ENCODE measurements around the gene SRRT. TPM values are rescaled to one million over a fixed set of nuclear protein-coding genes. Genes with fewer than 3 reads are reported as not detected.
A peak's percentile ranks its signal among the peaks of the same experiment; 100 is the strongest.

The SRRT gene
- total RNA-seq, 2 experiments from 2014 or later, result 262 to 280 TPM

DNA sequence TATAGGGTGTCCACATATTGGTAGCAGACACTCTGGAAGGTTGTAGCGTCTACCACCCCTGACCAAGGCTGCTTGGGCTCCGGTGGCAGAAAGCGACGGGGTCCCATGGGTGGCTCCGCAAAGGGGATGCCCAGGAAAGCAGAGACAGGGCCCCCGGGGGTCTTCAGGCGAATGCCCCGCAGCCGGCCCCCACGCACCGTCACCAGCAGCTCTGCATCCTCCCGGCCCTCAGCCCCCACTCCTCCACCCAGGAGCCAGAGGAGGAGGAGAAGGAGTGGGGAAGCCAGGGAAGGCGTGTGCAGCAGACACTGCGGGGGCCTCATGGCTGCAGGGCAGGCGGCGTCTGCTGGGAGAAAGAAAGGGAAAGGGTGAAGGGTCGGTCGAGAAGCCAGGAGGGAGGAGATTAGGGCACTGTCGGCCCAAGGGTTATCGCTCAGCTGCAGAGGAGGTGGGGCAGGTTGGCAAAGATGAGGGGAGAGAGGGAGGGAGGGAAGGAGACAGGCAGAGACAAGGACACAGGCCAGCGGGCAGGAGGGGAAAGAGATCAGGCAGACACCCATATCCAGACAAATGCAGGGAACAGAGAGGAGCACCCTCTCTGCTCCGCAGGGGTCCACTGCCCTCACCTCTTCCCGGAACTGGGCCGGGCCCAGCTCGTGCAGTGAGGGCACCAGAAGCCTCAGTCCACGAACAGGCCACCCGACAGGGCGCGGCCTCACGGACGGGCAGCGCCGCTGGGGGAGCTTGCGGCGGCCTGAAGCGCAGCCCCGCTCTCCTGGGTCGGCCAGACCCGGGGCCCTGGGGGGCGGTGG, 19.2 kb downstream of the SRRT start:
- Mint-ChIP-seq H3K4me3 (no peak overlapping the region), H3K9me3 (no peaks in the 10 kb centered on the region)

DNA sequence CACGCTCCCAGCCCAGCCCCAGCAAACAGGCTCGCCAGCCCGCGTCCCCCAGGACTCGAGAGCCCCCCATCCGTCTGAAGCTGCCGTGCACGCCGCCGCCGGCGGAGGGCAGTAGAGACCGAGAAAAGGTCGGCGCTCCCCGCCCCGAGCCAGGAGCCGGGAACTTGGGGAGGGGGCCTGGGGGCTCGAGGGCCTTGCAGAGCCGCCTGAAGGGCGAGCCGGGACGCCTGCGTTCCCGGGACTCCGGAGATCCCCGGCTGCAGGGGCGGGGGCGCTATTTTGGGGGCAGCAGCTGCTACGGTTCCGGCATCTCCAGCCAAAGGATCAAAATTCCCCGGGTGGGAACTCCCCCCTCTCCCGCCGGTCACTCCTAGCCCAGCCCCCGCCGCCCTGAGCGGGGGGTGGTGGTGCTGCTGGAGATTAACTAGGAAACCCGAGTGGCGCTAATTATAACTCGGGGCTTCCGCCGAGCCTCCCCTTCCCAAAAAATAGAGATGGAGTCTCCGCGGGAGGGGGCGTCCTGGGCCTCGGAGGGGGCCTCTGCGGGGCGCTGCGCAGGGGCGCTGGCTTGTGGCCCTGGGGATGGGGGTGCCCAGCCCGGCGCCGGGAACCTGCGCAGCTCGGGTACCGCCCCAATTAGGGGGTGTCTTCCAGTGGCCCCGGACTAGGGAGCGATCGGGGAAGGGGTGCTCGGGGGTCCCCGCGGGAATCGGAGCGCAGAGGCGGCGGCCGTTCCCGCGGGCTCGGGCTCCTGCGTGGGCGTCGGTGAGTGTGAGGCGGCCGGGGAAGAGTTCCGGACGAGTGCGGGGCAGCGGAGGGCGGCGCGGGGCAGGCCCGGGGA, 20.2 kb downstream of the SRRT start:
- no peaks in the 10 kb centered on the region for H3K9me3 Mint-ChIP-seq
- ChIA-PET CTCF (interaction anchor here (0.8 to 2.3 kb wide), 7 partner anchors 20 to 261 kb away, joined by 3 to 10 read pairs (median 3); partner anchors contain the start of gene SRRT), POLR2A (interaction anchor here (0.5 kb wide), 1 partner anchor 161 kb away, joined by 4 read pairs; no protein-coding TSS in a partner anchor)
- H3K36me3 Mint-ChIP-seq (ENCODE audit: low read depth), result peaks cover 1% of the 10 kb centered on the region
- peak; percentile 49 for DNase-seq
- peaks cover 27% of the 10 kb centered on the region for H3K4me1 Mint-ChIP-seq
- H3K27ac Mint-ChIP-seq, result no peak overlapping the region
- peaks cover 52% of the 10 kb centered on the region for H3K27me3 Mint-ChIP-seq
- H3K4me3 Mint-ChIP-seq, result no peak overlapping the region

More for the DNA sequence above, 19.2 kb downstream of the SRRT start:
- DNase-seq, result no peak
- CTCF ChIA-PET, result interaction anchor here (0.5 to 2.3 kb wide), 9 partner anchors 19 to 260 kb away, joined by 3 to 10 read pairs (median 4); partner anchors contain the start of genes SLC12A9 and SRRT
- H3K27ac Mint-ChIP-seq, result no peak overlapping the region
- H3K27me3 Mint-ChIP-seq, result peaks cover 51% of the 10 kb centered on the region
- peaks cover 1% of the 10 kb centered on the region for H3K36me3 Mint-ChIP-seq (ENCODE audit: low read depth)
- POLR2A ChIA-PET, result interaction anchor here (0.5 kb wide), 1 partner anchor 162 kb away, joined by 4 read pairs; no protein-coding TSS in a partner anchor
- peaks cover 28% of the 10 kb centered on the region for H3K4me1 Mint-ChIP-seq

DNA sequence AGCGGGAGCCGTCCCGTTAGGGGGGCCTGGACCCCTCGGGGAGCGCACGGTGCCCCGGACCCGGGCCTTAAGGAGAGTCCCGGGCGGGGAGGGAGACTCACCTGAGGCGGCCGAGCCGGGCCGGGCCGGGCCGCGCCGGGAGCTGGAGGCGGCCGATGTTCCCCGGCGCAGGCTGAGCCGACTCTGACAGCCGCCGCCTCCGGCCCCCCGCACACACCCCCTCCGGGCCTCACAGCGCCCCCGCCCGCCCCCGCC, 20.7 kb downstream of the SRRT start, which contains the start of gene ACHE:
Gene ACHE (minus strand): TSS at position 188 of the 255 bp plus-strand sequence. CDS start 1,656 bp downstream, outside the sequence.
- H3K4me1 Mint-ChIP-seq, result peaks cover 22% of the 10 kb centered on the region
- POLR2A ChIA-PET, result no interaction called here
- CTCF ChIA-PET, result interaction anchor here (0.6 to 2.3 kb wide), 4 partner anchors 20 to 167 kb away, joined by 3 to 10 read pairs (median 4); partner anchors contain the start of gene SRRT
- peak within 1 kb of the TSS; percentile 55 for H3K4me3 Mint-ChIP-seq
- no peaks in the 10 kb centered on the region for H3K9me3 Mint-ChIP-seq
- no peak within 1 kb of the TSS for H3K27ac Mint-ChIP-seq
- DNase-seq, result no peak
- no peaks in the 10 kb centered on the region for H3K36me3 Mint-ChIP-seq (ENCODE audit: low read depth)
- H3K27me3 Mint-ChIP-seq, result peaks cover 48% of the 10 kb centered on the region

DNA sequence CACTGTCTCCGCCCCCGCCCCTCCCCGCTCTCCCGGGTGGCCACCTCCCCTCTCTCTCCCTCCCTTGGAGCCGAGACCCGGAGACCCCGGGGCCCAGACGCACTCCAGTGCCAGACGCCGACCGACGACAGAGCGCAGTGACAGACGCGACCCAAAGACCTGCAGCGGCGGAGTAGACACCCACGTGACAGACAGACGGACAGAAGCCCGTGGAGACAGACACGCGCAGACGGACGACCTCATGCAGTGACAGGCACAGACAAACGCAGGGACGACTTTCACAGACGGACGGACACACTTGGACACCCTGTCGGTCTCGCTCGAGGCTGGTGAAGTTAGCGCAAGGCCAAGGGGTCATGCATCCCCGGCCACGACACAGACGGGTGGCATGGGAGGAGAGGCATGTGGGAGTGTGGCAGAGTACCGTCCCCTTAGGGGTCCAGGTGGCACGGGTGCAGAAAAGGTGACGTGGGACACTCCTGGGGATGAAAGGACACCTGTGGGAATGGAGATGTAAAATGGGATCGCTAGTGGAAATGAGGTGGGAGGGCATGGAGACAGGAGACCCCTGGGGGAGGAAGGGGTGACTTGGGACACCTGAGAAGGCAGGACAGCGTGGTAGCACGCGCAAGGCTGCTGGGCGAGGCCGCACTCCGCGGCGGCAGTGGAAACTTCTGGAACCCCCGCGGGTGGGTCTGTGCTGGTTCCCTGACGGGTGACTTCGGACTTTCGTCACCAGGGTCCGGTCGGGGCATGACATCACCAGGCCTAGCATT, 21.2 kb downstream of the SRRT start:
- CTCF ChIA-PET, result interaction anchor here (0.6 to 2.3 kb wide), 3 partner anchors 42 to 166 kb away, joined by 3 to 10 read pairs (median 3); no protein-coding TSS in a partner anchor
- Mint-ChIP-seq H3K4me3 (peak overlapping the region; percentile 55), H3K9me3 (no peaks in the 10 kb centered on the region), H3K27ac (no peak overlapping the region), H3K4me1 (peaks cover 21% of the 10 kb centered on the region), H3K27me3 (peaks cover 49% of the 10 kb centered on the region), H3K36me3 (ENCODE audit: low read depth) (no peaks in the 10 kb centered on the region)
- no peak for DNase-seq
- POLR2A ChIA-PET, result no interaction called here

DNA sequence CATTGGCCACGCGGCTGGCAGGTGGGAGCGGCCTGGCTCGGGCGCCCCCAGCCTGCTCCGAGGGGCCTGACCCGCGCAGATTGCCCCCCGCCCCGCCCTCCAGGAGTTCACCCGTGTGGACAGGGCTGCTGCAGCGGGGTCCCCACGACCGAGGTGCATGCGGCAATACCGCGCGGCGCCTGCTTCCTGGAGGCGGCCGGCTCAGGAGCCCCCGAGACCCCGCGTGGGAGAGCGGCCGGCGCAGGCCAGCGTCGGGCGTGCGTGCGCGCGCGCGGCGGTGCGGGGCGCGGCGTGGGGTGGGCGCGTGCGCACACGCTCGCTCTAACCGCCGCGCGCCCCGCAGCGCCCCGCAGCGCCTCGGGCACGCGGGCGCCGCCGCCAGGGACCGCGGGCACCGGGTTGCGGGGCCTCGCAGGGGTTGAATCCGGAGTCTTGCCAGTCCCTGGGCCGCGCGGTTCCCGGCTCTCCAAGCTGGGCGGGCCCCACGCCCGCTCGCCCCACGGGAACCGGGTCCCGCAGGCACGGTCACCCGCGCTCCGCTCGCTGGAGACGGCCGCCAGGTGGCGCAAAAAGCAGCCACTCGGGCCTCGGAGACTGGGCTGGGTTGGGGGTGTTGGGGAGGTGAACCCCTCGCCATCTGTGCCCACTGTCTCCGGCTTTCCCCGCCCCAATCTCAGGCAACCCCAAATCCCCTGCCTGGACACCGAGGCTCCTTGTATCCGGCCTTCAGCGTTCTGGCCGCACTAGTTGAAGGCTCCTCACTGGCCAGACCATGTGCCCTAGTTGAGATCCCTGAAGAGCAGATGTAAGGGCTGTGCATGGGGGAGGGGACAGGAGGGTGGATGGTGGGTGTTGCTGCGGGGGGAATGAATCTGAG, 22.1 kb downstream of the SRRT start:
- no peaks in the 10 kb centered on the region for H3K9me3 Mint-ChIP-seq
- H3K4me1 Mint-ChIP-seq, result peaks cover 16% of the 10 kb centered on the region
- no peak overlapping the region for H3K27ac Mint-ChIP-seq
- H3K4me3 Mint-ChIP-seq, result peak overlapping the region; percentile 38
- H3K36me3 Mint-ChIP-seq (ENCODE audit: low read depth), result no peaks in the 10 kb centered on the region
- ChIA-PET CTCF (interaction anchor here (0.6 kb wide), 1 partner anchor 183 kb away, joined by 3 read pairs; no protein-coding TSS in a partner anchor), POLR2A (no interaction called here)
- peaks cover 42% of the 10 kb centered on the region for H3K27me3 Mint-ChIP-seq
- peak; percentile 64 for DNase-seq

DNA sequence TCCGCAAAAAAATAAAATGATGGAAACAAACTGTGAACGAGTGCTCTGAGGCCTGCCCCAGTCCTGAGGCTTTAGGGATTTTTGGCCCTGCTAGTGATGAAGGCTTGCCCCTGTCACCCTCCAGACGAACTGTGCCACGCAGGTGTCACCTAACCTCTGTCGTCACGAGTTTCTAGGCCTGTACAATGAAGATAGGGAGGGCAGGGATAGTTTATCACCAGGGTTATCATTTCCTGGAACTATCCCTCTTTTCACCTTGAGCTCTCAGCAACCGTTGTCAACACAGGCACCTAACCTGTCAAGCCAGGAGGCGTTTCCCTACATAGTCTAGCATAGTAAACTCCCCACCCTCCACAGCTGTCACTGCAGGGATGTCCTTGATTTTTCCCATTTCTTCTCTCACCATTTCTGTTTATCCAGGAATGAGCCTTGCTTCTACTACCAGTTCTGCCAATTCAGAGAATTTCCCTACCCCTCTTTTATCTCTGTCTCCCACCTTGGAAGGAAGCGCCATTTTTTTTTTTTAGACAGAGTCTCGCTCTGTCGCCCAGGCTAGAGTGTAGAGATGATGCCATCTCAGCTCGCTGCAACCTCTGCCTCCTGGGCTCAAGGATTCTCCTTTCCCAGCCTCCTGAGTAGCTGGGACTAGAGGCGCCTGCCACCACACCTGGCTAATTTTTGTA, 23.0 kb downstream of the SRRT start:
- POLR2A ChIA-PET, result no interaction called here
- Mint-ChIP-seq H3K4me3 (no peak overlapping the region), H3K36me3 (ENCODE audit: low read depth) (no peaks in the 10 kb centered on the region), H3K27ac (no peak overlapping the region), H3K4me1 (peaks cover 15% of the 10 kb centered on the region), H3K9me3 (no peaks in the 10 kb centered on the region), H3K27me3 (peaks cover 33% of the 10 kb centered on the region)
- CTCF ChIA-PET, result interaction anchor here (0.7 to 1.8 kb wide), 5 partner anchors 9 to 1058 kb away, joined by 3 to 8 read pairs (median 3); no protein-coding TSS in a partner anchor
- no peak for DNase-seq

DNA sequence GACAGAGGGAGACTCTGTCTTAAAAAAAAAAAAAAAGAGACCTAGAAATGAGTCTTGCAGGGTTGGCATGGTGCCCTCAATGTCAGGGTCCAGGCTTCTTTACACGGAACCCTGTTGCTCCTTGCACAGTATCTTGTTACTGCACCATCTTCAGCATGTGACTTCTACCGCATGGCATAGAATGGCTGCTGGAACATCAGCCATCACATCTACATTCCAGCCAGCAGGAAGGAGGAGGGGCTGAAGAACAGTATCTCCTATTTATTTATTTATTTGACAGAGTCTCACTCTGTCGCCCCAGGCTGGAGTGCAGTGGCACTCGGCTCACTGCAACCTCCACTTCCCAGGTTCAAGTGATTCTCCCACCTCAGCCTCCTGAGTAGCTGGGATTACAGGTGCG, 24.5 kb downstream of the SRRT start:
- H3K27ac Mint-ChIP-seq, result no peak overlapping the region
- H3K4me1 Mint-ChIP-seq, result peaks cover 13% of the 10 kb centered on the region
- H3K4me3 Mint-ChIP-seq, result no peak overlapping the region
- POLR2A ChIA-PET, result no interaction called here
- no peaks in the 10 kb centered on the region for H3K9me3 Mint-ChIP-seq
- H3K36me3 Mint-ChIP-seq (ENCODE audit: low read depth), result no peaks in the 10 kb centered on the region
- H3K27me3 Mint-ChIP-seq, result peaks cover 27% of the 10 kb centered on the region
- no peak for DNase-seq
- CTCF ChIA-PET, result interaction anchor here (1.8 kb wide), 1 partner anchor 159 kb away, joined by 8 read pairs; no protein-coding TSS in a partner anchor

DNA sequence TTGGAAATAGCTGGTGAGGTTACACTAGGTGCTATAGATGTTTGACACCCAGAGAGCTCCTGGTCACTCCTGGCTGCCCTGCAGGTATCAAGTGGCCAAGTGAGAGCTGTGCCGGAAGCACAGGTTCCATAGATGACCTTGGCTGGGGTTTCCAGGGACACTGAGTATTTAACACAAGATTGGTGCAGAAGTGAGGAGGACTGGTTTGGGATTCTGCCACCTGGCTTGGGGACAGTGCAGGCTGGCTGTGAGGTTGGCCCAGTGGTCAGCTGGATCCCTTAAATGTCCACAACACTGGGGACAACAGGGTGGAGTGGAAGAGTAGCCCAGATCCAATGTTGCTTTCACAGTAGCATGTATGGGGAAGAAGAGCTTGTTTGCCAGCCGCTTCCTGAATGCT, 26.1 kb downstream of the SRRT start:
- no peak overlapping the region for H3K4me3 Mint-ChIP-seq
- no peaks in the 10 kb centered on the region for H3K9me3 Mint-ChIP-seq
- CTCF ChIA-PET, result interaction anchor here (0.5 to 0.9 kb wide), 2 partner anchors 29 to 37 kb away, joined by 3 to 4 read pairs; no protein-coding TSS in a partner anchor
- POLR2A ChIA-PET, result no interaction called here
- H3K27me3 Mint-ChIP-seq, result peaks cover 25% of the 10 kb centered on the region
- DNase-seq, result no peak
- peaks cover 12% of the 10 kb centered on the region for H3K4me1 Mint-ChIP-seq
- no peaks in the 10 kb centered on the region for H3K36me3 Mint-ChIP-seq (ENCODE audit: low read depth)
- H3K27ac Mint-ChIP-seq, result no peak overlapping the region

DNA sequence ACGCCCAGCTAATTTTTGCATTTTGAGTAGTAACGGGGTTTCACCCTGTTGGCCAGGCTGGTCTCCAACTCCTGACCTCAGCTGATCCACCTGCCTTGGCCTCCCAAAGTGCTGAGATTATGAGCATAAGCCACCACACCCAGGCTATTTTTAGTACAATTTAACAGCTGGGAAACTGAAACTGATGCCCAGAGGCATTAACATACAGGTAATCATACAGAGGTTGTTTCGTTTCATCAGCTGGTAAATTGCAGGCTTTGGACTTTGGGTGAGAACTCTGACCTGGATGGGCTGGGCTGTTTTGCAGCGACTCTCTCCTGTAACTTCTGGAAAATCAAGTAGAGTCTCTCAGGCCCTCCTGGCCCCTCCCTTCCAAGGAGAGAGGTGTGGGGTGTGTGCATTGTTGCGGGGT, 27.0 kb downstream of the SRRT start:
- ChIA-PET POLR2A (no interaction called here), CTCF (interaction anchor here (0.9 to 1.1 kb wide), 2 partner anchors 38 to 56 kb away, joined by 3 to 4 read pairs; no protein-coding TSS in a partner anchor)
- Mint-ChIP-seq H3K4me1 (peaks cover 7% of the 10 kb centered on the region), H3K36me3 (ENCODE audit: low read depth) (no peaks in the 10 kb centered on the region), H3K9me3 (no peaks in the 10 kb centered on the region), H3K27ac (peak overlapping the region; percentile 36), H3K4me3 (no peak overlapping the region), H3K27me3 (peaks cover 20% of the 10 kb centered on the region)
- DNase-seq, result no peak

DNA sequence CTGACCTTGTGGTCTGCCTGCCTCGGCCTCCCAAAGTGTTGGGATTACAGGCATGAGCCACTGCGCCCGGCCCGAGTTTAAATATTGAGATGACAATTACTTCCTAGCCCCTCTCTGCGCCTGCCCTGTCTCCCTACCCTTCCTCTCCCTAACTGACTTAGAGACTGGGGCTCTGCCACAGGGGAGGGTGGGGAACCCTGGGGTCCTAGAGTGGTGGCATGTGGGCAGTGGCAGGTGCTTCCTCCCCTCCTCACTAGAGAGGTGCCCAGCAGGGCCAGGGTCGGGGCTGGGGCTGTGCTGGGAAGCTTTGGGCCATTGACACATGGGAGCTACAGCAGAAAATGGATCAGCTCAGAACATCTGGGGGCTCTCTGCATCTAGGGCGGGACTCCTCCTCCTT, 27.7 kb downstream of the SRRT start:
- H3K4me3 Mint-ChIP-seq, result no peak overlapping the region
- H3K9me3 Mint-ChIP-seq, result no peaks in the 10 kb centered on the region
- POLR2A ChIA-PET, result no interaction called here
- no peaks in the 10 kb centered on the region for H3K36me3 Mint-ChIP-seq (ENCODE audit: low read depth)
- CTCF ChIA-PET, result interaction anchor here (1.1 kb wide), 1 partner anchor 55 kb away, joined by 3 read pairs; no protein-coding TSS in a partner anchor
- peaks cover 5% of the 10 kb centered on the region for H3K4me1 Mint-ChIP-seq
- DNase-seq, result no peak
- H3K27me3 Mint-ChIP-seq, result peaks cover 15% of the 10 kb centered on the region
- H3K27ac Mint-ChIP-seq, result no peak overlapping the region

DNA sequence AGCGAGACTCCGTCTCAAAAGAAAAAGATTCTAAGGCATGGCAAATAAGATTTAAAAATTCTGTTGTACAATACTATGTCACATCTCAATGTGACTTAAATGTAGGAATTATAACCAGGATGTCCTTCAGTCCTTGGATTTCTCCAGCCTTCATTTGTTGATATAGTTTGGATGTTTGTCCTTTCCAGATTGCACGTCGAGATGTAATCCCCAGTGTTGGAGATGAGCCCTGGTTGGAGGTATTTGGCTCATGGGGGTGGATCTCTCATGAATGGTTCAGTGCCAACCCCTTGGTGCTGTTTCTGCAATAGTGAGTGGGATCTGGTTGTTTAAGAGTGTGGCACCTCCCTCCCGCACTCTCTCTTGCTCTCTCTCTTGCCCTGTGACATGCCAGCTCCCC, 33.6 kb downstream of the SRRT start:
- H3K27ac Mint-ChIP-seq, result no peak overlapping the region
- CTCF ChIA-PET, result no interaction called here
- H3K4me1 Mint-ChIP-seq, result peaks cover 2% of the 10 kb centered on the region
- H3K4me3 Mint-ChIP-seq, result no peak overlapping the region
- no peaks in the 10 kb centered on the region for H3K27me3 Mint-ChIP-seq
- H3K9me3 Mint-ChIP-seq, result peaks cover 4% of the 10 kb centered on the region
- POLR2A ChIA-PET, result no interaction called here
- no peak for DNase-seq
- H3K36me3 Mint-ChIP-seq (ENCODE audit: low read depth), result no peaks in the 10 kb centered on the region
